GM18909 (cell line): Measurements from ENCODE around the gene IDH3G.
"Not testable (repeated sequence)": the region's sequence is repeated elsewhere in the genome, so short reads cannot be mapped to it uniquely, and the experiment has no call there.

ENCODE experiments used
- ATAC-seq: cut with Tn5 transposase; IDR thresholded peaks from one replicate; pipeline ENCODE4 v1.9.1; 2021; ENCODE audit warnings: mild to moderate bottlenecking; ENCODE audit not compliant: unreplicated experiment, poor library complexity

IDH3G gene

DNA sequence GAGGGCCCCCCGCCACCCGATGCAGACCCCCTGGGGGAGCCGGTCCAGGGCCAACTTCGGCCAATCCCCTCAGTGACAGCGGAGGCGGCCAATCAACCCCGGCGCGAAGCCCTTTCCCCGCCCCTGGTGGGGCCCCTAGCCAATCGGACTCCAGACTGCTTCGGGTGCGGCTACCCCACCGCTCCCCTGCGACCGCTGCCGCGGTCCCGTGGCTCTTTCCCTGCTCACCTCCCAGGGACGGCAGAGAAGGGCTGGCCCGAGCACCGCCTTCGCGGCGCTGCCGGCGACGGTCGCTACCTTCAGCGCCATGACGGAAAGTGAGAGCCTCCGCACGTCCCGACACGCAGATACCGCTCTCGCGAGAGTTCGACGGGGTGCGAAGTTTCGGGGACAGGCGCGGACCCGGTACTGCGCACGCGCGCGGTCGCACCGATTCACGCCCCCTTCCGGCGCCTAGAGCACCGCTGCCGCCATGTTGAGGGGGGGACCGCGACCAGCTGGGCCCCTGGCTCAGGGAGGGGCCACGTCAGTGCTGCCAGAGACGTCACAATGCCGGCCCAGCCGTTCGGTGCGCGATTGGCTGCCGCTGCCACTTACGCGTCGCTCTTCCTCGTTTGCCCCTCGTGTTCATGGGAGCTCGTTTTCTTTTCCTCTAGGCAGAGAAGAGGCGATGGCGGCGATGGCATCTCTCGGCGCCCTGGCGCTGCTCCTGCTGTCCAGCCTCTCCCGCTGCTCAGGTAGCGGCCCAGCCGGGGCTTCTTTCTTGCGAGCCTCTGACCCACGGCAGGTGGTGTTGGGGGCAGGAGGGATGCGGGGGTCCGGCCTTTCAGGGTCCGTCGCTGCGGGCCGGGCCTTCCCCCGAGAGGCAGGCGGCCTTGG, at the start of gene IDH3G, which contains the start of gene SSR4:
IDH3G (minus strand) TSS at position 358 of the 879 bp plus-strand sequence; CDS start at position 309, 49 bp downstream.
SSR4 (plus strand) TSS at position 651 of the 879 bp plus-strand sequence; CDS start at position 671, 20 bp downstream.
- peak; percentile 88 for ATAC-seq

- ATAC-seq: no peak
Measured at GRCh38 chrX:153836921-153837320, 42.7 kb upstream of the IDH3G start.

DNA sequence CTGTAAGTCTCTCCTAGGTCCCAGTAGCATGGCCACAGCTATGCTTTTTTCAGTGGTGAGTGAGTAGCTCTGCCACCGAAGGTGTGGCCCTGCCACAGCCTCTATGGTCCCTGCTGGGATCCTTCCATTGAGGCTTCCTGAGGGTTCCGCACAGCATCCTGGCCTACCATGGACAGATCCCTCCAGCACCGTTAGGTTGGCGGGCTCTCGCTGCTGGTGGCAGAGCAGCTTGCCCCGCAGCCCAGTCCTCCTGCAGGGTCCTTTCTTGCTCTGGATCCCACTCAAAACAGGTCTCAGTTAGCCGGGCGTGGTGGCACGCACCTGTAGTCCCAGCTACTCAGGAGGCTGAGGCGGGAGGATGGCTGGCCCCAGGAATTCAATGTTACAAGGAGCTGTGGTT, 38.6 kb upstream of the IDH3G start:
- no peak for ATAC-seq

DNA sequence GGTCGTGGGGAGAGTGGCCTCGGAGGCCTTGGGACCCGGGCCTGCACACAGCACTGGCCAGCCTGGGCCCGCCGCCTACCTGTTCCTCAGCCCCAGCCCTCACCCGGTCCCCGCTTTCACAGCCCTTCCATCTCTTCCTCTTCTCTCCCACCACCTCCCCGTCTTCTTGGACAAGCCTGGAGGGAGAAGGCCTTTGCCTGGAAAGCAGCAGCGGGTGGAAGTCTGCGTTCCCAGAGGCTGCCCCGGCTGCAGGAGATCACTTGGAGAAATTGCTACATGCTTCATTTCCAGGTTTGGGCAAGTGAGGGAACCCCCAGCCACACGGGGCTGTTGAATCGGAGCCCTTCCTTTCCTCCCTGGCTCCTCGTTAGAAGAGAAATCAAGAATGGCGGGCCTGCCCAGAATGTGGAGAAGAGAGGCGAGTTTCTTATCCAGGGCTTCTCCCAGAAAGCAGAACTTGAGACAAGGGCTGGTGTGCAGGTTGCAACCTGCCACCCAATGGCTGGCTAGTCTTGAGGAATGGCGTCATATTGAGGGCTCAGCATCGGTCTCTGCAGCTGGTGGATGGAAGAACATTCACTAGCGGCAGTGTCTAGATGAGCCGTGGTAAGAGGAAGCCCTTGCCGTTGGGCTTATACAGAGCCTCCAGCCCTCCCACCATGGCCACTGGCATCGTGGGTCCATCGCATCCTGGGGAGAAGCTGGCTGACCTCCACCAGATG, 37.4 kb upstream of the IDH3G start:
- no peak for ATAC-seq

- ATAC-seq: no peak
Measured at GRCh38 chrX:153830640-153831428, 36.7 kb upstream of the IDH3G start.

- no peak for ATAC-seq
Measured at GRCh38 chrX:153829799-153830639, 35.8 kb upstream of the IDH3G start, which contains the start of gene PDZD4. Gene PDZD4, minus strand, starts transcription at chrX:153830544. Its CDS starts 246 bp downstream, at chrX:153830298.

- no peak for ATAC-seq
Measured at GRCh38 chrX:153829549-153829798, 35.3 kb upstream of the IDH3G start.

- ATAC-seq: no peak
Measured at GRCh38 chrX:153828723-153829548, 34.8 kb upstream of the IDH3G start.

- no peak for ATAC-seq
Measured at GRCh38 chrX:153828308-153828707, 34.1 kb upstream of the IDH3G start.

- no peak for ATAC-seq
Measured at GRCh38 chrX:153827903-153828302, 33.7 kb upstream of the IDH3G start.

- ATAC-seq: no peak
Measured at GRCh38 chrX:153827016-153827415, 32.8 kb upstream of the IDH3G start.

DNA sequence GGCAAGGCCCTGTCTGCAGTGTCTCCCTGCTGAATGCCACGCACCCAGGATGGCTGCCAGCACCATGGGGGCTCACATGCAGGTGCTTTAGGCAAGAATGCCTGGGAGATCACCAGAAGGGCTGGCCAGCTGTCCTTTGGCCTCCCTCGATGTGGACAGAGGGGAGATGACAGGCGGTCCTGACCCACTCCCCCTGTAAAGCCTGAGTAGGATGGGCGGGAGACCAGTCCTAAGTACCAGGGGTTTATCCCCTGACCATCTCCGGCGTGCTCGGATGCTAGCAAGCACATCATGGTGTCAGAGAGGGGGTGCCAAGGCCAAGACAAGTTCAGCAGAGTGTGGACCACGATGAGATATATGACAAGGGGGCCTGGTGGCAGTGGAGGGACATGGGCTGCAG, 30.9 kb upstream of the IDH3G start:
- no peak for ATAC-seq

GRCh38 chrX:153824348-153824747, 30.2 kb upstream of the IDH3G start:
- ATAC-seq: no peak

DNA sequence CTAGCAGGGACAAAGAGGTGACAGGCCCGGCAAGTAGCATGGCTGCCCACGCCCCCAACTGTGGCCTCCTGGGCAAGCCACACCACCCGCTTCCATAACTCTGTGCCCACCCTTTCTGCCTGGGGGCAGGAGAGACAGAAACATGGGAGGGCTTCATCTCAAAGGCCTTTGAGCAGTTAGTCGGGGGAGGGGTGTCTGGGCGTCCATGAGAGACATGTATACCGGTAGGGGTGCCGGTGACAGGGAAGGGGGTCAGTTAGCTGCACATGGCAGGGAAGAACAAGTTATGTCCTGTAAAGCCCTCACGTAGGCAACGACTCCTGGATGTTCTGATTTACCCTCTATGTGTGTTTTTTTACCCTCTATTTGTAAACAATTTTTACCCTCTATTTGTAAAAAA, 26.9 kb upstream of the IDH3G start:
- no peak for ATAC-seq

- ATAC-seq: no peak
Measured at GRCh38 chrX:153820601-153821000, 26.4 kb upstream of the IDH3G start.

DNA sequence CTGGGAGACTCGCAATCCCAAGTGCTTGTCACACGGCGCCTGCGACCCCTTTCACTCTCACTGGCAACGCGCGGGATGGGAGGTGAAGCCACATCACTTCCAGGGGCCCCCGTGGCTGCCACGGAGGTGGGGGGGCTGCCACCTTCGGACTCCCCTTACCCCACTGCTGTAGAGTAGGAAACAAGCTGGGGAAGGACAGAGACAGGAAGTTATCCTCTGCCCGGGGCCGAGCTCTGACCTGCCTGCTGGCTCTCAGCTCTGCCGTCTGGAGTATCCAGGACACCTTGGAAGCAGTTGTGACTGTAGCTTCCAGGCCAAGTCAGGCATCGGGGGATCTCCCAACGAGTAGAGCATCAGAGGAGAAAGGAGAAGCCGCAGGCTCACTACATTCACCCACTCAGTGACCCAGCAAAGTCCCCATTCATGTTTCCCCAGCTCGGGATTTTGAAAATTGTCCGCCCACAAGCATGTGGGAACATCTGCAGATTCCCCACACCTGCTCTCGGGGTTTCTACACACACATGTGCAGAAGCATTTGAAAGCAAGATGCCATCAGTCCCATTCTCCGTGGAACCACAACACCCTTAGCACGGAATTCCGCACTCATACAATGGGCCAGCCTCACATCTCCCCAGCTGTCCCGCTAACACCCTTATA, 25.3 kb upstream of the IDH3G start:
- ATAC-seq: no peak

- no peak for ATAC-seq
Measured at GRCh38 chrX:153818571-153819383, 24.6 kb upstream of the IDH3G start.

DNA sequence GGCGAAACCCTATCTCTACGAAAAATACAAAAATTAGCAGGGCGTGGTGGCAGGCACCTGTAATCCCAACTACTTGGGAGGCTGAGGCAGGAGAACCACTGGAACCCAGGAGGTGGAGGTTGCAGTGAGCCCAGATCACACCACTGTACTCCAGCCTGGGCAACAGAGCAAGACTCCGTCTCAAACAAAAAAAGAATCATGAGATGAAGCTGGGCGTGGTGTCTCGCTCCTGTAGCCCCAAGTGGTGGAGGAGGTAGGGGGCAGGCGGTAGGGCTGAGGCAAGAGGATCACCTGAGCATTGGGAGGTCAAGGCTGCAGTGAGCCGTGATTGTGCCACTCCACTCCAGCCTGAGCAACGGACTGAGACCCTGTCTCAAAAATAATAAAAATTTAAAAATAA, 23.9 kb upstream of the IDH3G start:
- not testable (repeated sequence) for ATAC-seq
